ENCODE data around the gene DTD1.

The DTD1 gene

GRCh38 chr20:18657575-18657974 is 69.7 kb downstream of the DTD1 start:
- DNase-seq (ENCODE audit: low read depth in 2 of 2, low spot score in 1 of 2): no peak

- no peak for DNase-seq (ENCODE audit: low read depth in 2 of 2, low spot score in 1 of 2)
These were observed 74.6 kb downstream of the DTD1 start for GRCh38 chr20:18662279-18663040.

GRCh38 chr20:18663932-18664331 is 76.1 kb downstream of the DTD1 start:
- no peak for DNase-seq (ENCODE audit: low read depth in 2 of 2, low spot score in 1 of 2)

DNA sequence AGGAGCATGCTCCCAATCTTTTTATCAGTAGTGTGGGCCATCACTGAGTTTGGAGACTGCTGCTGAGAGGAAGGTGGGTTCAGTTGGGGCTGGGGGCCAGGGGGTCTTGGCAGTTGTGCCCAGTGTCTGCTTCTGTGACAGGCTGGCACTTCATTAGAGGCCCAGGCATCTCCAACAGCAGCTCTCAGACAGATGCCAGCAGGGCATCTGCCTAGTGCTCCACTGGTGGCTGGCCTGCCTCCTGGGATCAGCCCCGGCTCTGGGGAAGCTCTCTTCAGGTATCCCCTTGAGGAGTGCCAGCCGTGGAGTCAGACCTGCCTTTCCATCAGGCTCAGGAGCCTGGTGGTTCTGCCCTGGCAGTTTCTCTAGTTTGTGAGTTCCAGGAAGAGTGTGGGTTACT is 77.3 kb downstream of the DTD1 start:
- DNase-seq (ENCODE audit: low read depth in 2 of 2, low spot score in 1 of 2): no peak

- DNase-seq (ENCODE audit: low read depth in 2 of 2, low spot score in 1 of 2): no peak
These were observed 79.1 kb downstream of the DTD1 start for GRCh38 chr20:18666803-18667415.

GRCh38 chr20:18669241-18670019 is 81.6 kb downstream of the DTD1 start:
- no peak for DNase-seq (ENCODE audit: low read depth in 2 of 2, low spot score in 1 of 2)

DNA sequence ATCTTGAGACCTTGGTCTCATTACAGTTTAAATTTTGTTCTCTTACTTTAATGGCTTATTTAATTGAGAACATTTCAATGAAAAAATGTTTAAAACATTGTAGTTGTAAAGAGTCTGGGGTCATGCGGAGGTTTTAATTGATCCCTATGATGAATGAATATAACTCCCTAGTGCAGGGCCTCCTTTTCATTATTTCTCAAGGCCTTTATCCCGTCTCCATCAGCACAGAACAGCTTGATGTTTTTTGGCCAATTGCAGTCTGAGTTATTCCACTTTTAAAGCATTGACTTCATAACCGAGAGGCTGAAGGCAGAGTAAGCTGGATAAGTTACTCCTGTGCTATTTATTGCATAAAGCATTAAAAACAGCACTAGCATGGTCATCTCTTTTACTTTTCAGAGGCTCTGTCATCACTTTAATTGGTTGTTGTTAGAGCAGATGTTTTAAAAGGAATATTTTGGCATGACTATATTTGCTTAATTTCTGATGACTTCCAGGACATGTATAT is 83.4 kb downstream of the DTD1 start:
- DNase-seq (ENCODE audit: low read depth in 2 of 2, low spot score in 1 of 2): no peak

- DNase-seq (ENCODE audit: low read depth in 2 of 2, low spot score in 1 of 2): no peak
These were observed 85.0 kb downstream of the DTD1 start for GRCh38 chr20:18672834-18673233.

- no peak for DNase-seq (ENCODE audit: low read depth in 2 of 2, low spot score in 1 of 2)
These were observed 88.5 kb downstream of the DTD1 start for GRCh38 chr20:18676396-18676795.

DNA sequence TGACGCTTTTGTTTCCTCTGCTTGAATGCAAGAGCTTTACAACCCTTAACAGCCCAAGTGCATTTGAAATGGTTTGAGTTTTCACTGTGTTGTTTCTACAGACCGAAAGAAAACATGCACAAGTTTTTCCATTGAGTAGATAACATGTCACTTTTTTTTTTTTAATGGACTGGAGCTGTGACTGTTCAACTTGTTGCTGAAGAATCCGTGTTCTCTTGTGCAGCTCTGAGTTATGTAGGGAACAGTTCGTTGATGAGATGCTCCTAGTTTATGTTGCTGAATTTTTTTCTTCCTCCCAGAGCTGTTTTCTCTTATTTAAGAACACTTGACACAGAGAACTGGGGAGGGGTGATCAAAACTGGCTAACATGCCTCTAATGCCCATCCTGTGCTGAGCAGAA is 89.3 kb downstream of the DTD1 start:
- DNase-seq (ENCODE audit: low read depth in 2 of 2, low spot score in 1 of 2): no peak

GRCh38 chr20:18678549-18679419 is 90.9 kb downstream of the DTD1 start:
- DNase-seq (ENCODE audit: low read depth in 2 of 2, low spot score in 1 of 2): no peak

DNA sequence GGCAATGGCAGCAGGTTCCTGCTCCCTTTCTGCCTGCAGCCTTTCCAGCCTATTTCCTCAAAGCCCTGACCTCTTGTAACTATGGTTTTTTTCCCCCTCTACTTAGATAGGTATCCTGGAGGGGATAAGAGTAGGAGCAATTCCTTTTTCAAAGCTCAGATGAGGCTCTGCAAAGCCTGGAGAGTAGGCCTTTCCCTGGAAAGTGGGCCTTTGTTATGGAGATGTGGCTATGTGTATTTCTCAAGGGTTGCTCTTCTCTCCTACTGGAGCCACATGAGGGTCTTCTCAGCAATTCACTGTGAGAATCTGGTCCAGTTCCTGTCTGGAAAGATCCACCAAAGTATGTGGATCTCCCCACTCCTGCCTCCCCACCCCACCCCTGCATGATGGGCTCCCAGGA is 96.0 kb downstream of the DTD1 start:
- no peak for DNase-seq (ENCODE audit: low read depth in 2 of 2, low spot score in 1 of 2)

DNA sequence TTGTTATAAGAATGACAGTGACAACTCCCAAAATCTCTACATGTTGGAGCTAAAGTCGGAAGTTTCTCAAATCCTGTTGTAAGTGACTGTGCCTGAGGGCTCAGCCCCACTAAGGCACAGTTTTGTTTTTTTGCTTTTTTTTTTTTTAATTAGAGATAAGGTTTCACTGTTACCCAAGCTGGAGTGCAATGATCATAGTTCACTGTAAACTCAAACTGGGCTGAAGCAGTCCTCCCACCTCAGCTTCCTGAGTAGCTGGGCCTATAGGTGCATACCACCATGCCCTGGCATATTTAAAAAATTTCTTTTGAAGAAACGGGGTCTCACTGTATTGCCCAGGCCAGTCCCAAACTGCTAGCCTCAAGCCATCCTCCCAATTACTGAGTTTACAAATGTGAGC is 96.9 kb downstream of the DTD1 start:
- DNase-seq (ENCODE audit: low read depth in 2 of 2, low spot score in 1 of 2): no peak

DNA sequence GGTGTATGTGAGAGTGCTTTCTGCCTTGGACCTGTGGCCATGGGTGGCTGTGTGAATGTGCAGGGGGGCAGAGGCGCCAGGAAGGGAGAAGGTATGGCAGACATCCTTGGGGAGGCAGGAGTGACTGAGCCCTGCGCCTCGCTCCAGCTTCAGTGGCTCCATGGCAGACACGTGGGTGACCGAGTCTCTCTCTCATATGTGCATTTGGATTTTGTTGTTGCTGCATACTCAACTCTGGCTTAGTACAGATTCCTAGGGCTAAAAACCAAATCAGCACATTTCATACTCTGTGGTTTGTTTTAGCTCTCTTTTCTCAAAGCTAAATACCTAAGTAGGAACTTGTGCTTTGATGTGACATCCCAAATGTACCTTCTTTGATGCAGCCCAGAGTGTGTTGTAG is 97.6 kb downstream of the DTD1 start:
- no peak for DNase-seq (ENCODE audit: low read depth in 2 of 2, low spot score in 1 of 2)

DNA sequence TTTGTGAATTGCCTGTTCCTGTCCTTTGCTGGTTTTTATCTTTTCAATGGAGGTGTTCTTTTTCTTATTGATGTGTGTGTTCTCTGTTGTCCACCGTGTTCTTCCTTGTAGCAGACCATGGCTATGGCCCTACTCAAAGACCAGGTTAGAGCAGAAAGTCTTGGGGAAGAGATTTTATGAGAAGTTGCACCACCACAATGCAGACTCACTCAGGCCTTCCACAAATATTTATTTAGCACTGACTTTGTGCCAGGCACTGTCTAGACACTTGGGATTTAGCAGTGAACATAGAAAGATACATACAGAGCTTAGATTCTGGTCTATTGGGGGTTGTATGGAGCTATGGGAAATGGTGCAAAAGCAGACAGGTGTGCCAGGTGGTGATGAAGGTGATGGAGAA is 98.8 kb downstream of the DTD1 start:
- no peak for DNase-seq (ENCODE audit: low read depth in 2 of 2, low spot score in 1 of 2)

GRCh38 chr20:18688676-18689075 is 100.8 kb downstream of the DTD1 start:
- DNase-seq (ENCODE audit: low read depth in 2 of 2, low spot score in 1 of 2): no peak

DNA sequence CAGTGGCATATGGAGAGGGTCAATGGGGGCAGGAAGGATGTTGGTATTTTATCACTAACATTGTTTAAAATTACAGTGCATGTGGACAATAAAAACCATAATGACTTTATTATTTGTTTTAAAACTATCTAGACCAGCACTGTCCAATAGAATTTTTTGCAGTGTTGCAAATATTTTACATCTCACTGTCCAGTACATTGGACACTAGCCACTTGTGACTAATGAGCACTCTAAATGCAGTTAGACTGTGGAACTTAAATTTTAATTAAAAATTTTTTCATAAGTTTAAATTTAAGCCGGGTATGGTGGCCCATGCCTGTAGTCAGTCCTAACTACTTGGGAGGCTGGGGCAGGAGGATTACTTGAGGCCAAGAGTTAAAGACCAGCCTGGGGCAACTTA is 101.7 kb downstream of the DTD1 start:
- no peak for DNase-seq (ENCODE audit: low read depth in 2 of 2, low spot score in 1 of 2)

DNA sequence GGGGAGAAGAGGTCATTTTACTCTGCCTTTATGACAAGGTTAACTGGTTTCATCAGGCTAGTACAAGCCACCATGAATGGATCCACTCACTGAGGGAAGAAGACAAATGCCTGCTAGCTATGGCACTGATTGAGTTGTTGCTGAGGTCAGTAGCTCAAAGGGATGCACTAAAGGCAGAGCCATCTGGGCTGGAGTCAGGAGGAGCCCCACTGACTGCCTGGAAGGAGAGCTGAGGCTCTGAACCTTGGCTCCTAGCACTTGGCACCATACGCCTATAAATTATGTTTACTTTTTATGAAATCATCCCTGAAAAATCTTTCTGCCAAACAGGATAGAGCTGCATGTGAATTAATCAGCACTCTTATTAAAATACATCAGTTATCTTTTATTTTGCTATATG is 104.6 kb downstream of the DTD1 start:
- DNase-seq (ENCODE audit: low read depth in 2 of 2, low spot score in 1 of 2): no peak

- no peak for DNase-seq (ENCODE audit: low read depth in 2 of 2, low spot score in 1 of 2)
These were observed 106.2 kb downstream of the DTD1 start for GRCh38 chr20:18694071-18694470.

DNA sequence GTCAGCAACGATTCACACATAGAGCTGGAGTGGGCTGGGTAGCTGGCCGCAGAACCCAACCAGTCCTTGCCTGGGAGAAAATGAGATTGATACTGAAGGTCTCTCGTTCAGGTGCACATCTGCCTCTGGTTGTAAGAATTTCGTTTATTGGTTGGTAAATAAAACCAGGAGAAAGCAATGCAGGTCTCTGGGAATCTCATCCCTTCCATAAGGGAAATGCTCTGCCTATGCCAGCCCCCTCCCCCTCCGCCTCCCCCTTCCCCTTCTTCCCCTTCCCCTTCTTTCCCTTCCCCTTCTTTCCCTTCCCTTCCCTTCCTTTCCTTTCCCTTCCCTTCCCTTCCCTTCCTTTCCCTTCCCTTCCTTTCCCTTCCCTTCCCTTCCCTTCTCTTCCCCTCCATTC is 107.3 kb downstream of the DTD1 start:
- no peak for DNase-seq (ENCODE audit: low read depth in 2 of 2, low spot score in 1 of 2)

- DNase-seq (ENCODE audit: low read depth in 2 of 2, low spot score in 1 of 2): no peak
These were observed 111.0 kb downstream of the DTD1 start for GRCh38 chr20:18698735-18699380.
